ENCODE data around the gene IRF3. TPM values are rescaled to one million over a fixed set of nuclear protein-coding genes. Genes with fewer than 3 reads are reported as not detected.

IRF3 gene
- total and polyA plus RNA-seq, 2 donors from 2014 or later = 64.5 to 84.9 TPM

DNA sequence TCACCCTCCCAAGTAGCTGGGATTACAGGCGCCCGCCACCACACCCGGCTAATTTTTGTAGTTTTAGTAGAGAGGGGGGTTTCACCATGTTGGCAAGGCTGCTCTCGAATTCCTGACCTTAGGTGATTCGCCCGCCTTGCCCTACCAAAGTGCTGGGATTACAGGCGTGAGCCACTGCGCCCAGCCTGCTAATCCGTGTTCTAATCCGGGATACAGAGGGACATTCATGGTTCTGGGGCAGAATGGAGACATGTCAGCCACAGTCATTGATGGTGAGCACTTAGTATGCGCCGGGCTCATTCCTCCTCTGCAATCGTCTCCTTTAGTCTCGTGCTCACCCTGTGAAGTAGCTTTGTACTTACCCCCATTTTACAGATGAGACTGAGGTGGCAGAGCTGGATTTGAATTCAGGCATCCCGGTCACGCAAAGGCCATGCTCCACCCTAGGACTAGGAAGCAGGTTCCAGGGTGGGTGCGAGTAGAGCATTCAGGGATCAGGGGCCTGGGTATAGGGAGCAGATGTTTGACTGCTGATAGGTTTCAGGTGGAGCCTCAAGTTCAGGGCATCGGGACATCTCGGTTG, 34.0 kb downstream of the IRF3 start:
- Histone ChIP-seq H3K36me3 (ENCODE audit: control insufficient read depth in 2 of 3, insufficient read depth in 3 of 3, low read length in 3 of 3) (peaks cover 0 to 3% (median 0%) of the 10 kb centered on the region in 3 donors), H3K4me3 (ENCODE audit: low read length in 3 of 3) (no peak overlapping the region), H3K4me1 (ENCODE audit: control insufficient read depth in 2 of 3, insufficient read depth in 2 of 3, low read depth in 1 of 3, low read length in 3 of 3) (peaks cover 0 to 12% (median 4%) of the 10 kb centered on the region in 3 donors), H3K27me3 (ENCODE audit: control insufficient read depth, insufficient read depth, low read length) (no peaks in the 10 kb centered on the region), H3K27ac (ENCODE audit: low read depth in 2 of 2, low read length in 2 of 2) (no peak overlapping the region), H3K9ac (ENCODE audit: low read length in 3 of 3) (no peak overlapping the region), H3K9me3 (ENCODE audit: control insufficient read depth in 2 of 3, insufficient read depth in 1 of 3, low read length in 3 of 3) (no peaks in the 10 kb centered on the region)
- DNase-seq (no peak), FAIRE-seq (no peak)
- intact Hi-C loops (cut with DNase I) = no loop called here
- TF ChIP-seq, protein P1, sequence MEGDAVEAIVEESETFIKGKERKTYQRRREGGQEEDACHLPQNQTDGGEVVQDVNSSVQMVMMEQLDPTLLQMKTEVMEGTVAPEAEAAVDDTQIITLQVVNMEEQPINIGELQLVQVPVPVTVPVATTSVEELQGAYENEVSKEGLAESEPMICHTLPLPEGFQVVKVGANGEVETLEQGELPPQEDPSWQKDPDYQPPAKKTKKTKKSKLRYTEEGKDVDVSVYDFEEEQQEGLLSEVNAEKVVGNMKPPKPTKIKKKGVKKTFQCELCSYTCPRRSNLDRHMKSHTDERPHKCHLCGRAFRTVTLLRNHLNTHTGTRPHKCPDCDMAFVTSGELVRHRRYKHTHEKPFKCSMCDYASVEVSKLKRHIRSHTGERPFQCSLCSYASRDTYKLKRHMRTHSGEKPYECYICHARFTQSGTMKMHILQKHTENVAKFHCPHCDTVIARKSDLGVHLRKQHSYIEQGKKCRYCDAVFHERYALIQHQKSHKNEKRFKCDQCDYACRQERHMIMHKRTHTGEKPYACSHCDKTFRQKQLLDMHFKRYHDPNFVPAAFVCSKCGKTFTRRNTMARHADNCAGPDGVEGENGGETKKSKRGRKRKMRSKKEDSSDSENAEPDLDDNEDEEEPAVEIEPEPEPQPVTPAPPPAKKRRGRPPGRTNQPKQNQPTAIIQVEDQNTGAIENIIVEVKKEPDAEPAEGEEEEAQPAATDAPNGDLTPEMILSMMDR (IDR thresholded peaks at IDR 0.05; ENCODE audit: borderline replicate concordance, extremely low read depth, insufficient read depth) = no peak

DNA sequence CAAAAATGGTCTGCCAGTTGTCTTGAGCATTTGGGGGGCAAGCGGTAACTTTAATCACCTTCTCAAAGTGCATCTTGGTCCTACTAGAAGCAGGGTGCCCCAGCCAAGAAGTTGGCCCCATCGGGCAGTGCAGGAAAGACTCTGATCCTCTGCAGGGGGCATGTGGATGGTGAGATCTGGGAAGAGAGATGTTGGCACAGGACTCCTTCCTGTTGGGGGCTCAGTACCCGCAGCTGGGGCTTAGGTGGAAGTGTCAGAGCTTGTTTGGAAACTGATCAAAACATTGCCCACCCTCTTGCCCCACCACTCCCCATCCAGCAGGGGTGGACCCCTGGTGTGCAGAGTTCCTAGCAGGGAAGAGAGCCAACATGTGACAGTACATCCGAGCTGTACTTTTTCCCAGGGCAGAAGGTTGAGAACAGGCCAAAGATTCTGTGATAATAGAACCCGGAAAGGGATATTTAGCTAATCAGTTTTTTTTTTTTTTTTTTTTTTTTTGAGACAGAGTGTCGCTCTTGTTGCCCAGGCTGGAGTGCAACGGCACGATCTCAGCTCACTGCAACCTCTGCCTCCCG, 34.6 kb downstream of the IRF3 start:
- H3K4me1 ChIP-seq (ENCODE audit: control insufficient read depth in 2 of 3, insufficient read depth in 2 of 3, low read depth in 1 of 3, low read length in 3 of 3) = peaks cover 0 to 10% (median 4%) of the 10 kb centered on the region in 3 donors
- intact Hi-C loops (cut with DNase I) = no loop called here
- no peak for FAIRE-seq

DNA sequence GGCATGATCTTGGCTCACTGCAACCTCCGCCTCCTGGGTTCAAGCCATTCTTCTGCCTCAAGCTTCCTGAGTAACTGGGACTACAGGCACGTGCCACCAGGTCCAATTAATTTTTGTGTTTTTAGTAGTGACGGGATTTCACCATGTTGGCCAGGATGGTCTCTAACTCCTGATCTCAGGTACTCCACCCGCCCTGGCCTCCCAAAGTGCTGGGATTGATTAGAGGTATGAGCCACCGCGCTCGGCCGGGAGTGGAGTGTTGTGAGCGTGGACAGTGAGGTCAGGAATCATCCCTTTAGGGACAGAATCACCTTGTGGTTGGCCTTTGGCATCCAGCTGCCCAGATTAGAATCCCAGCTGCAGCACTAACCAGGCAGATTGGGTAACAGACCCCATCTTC, 36.0 kb downstream of the IRF3 start:
- no peak for FAIRE-seq

More for the DNA sequence above, 34.6 kb downstream of the IRF3 start:
- peaks cover 0 to 3% (median 0%) of the 10 kb centered on the region in 3 donors for H3K36me3 ChIP-seq (ENCODE audit: control insufficient read depth in 2 of 3, insufficient read depth in 3 of 3, low read length in 3 of 3)
- no peak overlapping the region for H3K9ac ChIP-seq (ENCODE audit: low read length in 3 of 3)
- TF ChIP-seq, protein P1 (IDR thresholded peaks at IDR 0.05; ENCODE audit: borderline replicate concordance, extremely low read depth, insufficient read depth) = no peak
- H3K9me3 ChIP-seq (ENCODE audit: control insufficient read depth in 2 of 3, insufficient read depth in 1 of 3, low read length in 3 of 3) = no peaks in the 10 kb centered on the region
- no peak for DNase-seq
- H3K27me3 ChIP-seq (ENCODE audit: control insufficient read depth, insufficient read depth, low read length) = no peaks in the 10 kb centered on the region
- H3K27ac ChIP-seq (ENCODE audit: low read depth in 2 of 2, low read length in 2 of 2) = no peak overlapping the region
- H3K4me3 ChIP-seq (ENCODE audit: low read length in 3 of 3) = no peak overlapping the region

More for the DNA sequence above, 36.0 kb downstream of the IRF3 start:
- no peaks in the 10 kb centered on the region for H3K27me3 ChIP-seq (ENCODE audit: control insufficient read depth, insufficient read depth, low read length)
- no peak for DNase-seq
- intact Hi-C loops (cut with DNase I) = no loop called here
- H3K9me3 ChIP-seq (ENCODE audit: control insufficient read depth in 2 of 3, insufficient read depth in 1 of 3, low read length in 3 of 3) = no peaks in the 10 kb centered on the region
- peaks cover 0 to 3% (median 0%) of the 10 kb centered on the region in 3 donors for H3K36me3 ChIP-seq (ENCODE audit: control insufficient read depth in 2 of 3, insufficient read depth in 3 of 3, low read length in 3 of 3)
- H3K9ac ChIP-seq (ENCODE audit: low read length in 3 of 3) = no peak overlapping the region
- no peak overlapping the region for H3K27ac ChIP-seq (ENCODE audit: low read depth in 2 of 2, low read length in 2 of 2)
- peaks cover 0 to 4% (median 4%) of the 10 kb centered on the region in 3 donors for H3K4me1 ChIP-seq (ENCODE audit: control insufficient read depth in 2 of 3, insufficient read depth in 2 of 3, low read depth in 1 of 3, low read length in 3 of 3)
- TF ChIP-seq, protein P1 (IDR thresholded peaks at IDR 0.05; ENCODE audit: borderline replicate concordance, extremely low read depth, insufficient read depth) = no peak
- H3K4me3 ChIP-seq (ENCODE audit: low read length in 3 of 3) = no peak overlapping the region
